B cell (primary cell): ENCODE results near the gene ORAI3.

Experiments
- CTCF ChIP-seq: fragments of 200-600 bp; IDR thresholded peaks from one replicate; pipeline ENCODE4 v1.8.0; 2022; ENCODE audit warnings: antibody characterized with exemption, mild to moderate bottlenecking
- EZH2 ChIP-seq: IDR thresholded peaks from 2 replicates; pipeline ENCODE4 v1.6.1; 2012; ENCODE audit warnings: borderline replicate concordance, low read depth, mild to moderate bottlenecking, moderate library complexity, low read length; ENCODE audit not compliant: insufficient read depth, poor library complexity, severe bottlenecking

- TF ChIP-seq CTCF = no peak
- no peak for TF ChIP-seq EZH2
Observed at GRCh38 chr16:30899794-30900193, 49.1 kb upstream of the ORAI3 start.
